ENCODE data around the gene MTSS2. TPM values are rescaled to one million over a fixed set of nuclear protein-coding genes. Genes with fewer than 3 reads are reported as not detected.

The MTSS2 gene
- total and polyA plus RNA-seq, 2 donors from 2014 or later, result 19.2 to 33.0 TPM

GRCh38 chr16:70724146-70725023 lies 38.5 kb upstream of the MTSS2 start:
- Histone ChIP-seq H3K9ac (ENCODE audit: low read length in 3 of 3) (peak overlapping the region in 1 of 3 donors; percentile 29), H3K4me1 (ENCODE audit: control insufficient read depth in 2 of 3, insufficient read depth in 2 of 3, low read depth in 1 of 3, low read length in 3 of 3) (peaks cover 0 to 30% (median 24%) of the 10 kb centered on the region in 3 donors), H3K4me3 (ENCODE audit: low read length in 3 of 3) (no peak overlapping the region), H3K9me3 (ENCODE audit: control insufficient read depth in 2 of 3, insufficient read depth in 1 of 3, low read length in 3 of 3) (peaks cover 0 to 3% (median 0%) of the 10 kb centered on the region in 3 donors), H3K27me3 (ENCODE audit: control insufficient read depth, insufficient read depth, low read length) (no peaks in the 10 kb centered on the region), H3K36me3 (ENCODE audit: control insufficient read depth in 2 of 3, insufficient read depth in 3 of 3, low read length in 3 of 3) (peaks cover 0 to 4% (median 0%) of the 10 kb centered on the region in 3 donors), H3K27ac (ENCODE audit: low read depth in 2 of 2, low read length in 2 of 2) (peak overlapping the region; percentile 81 to 88)
- DNase-seq (no peak), FAIRE-seq (no peak)
- no peak for TF ChIP-seq CTCF (IDR thresholded peaks at IDR 0.05; ENCODE audit: borderline replicate concordance, extremely low read depth, insufficient read depth)
- intact Hi-C loops (cut with DNase I), result no loop called here

DNA sequence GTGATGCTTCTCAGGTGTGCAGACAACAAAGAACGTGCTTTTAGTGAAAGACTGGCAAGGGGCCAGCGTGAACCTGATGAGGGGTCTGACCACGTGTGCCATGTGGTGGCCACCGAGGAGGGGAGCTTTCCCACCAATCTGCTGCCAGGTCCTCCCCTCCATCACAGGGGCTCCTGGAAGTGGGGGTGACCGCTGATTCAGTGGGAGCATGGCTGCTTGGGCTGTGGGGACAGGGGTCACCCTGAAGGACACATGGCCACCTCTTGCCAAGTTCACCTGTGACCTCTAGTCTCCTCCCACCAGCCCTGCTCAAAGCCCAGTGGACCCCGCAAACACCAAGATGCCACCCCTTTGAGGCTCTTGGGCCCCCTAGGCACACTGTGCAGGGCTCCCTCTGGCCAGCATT lies 37.9 kb upstream of the MTSS2 start:
- no peak for FAIRE-seq
- H3K9me3 ChIP-seq (ENCODE audit: control insufficient read depth in 2 of 3, insufficient read depth in 1 of 3, low read length in 3 of 3), result peaks cover 0 to 4% (median 0%) of the 10 kb centered on the region in 3 donors
- no peak overlapping the region for H3K4me3 ChIP-seq (ENCODE audit: low read length in 3 of 3)
- no peak overlapping the region for H3K27ac ChIP-seq (ENCODE audit: low read depth in 2 of 2, low read length in 2 of 2)
- no peak overlapping the region for H3K9ac ChIP-seq (ENCODE audit: low read length in 3 of 3)
- peaks cover 0 to 30% (median 24%) of the 10 kb centered on the region in 3 donors for H3K4me1 ChIP-seq (ENCODE audit: control insufficient read depth in 2 of 3, insufficient read depth in 2 of 3, low read depth in 1 of 3, low read length in 3 of 3)
- TF ChIP-seq CTCF (IDR thresholded peaks at IDR 0.05; ENCODE audit: borderline replicate concordance, extremely low read depth, insufficient read depth), result no peak
- no peak for DNase-seq
- peaks cover 0 to 5% (median 0%) of the 10 kb centered on the region in 3 donors for H3K36me3 ChIP-seq (ENCODE audit: control insufficient read depth in 2 of 3, insufficient read depth in 3 of 3, low read length in 3 of 3)
- intact Hi-C loops (cut with DNase I), result no loop called here
- H3K27me3 ChIP-seq (ENCODE audit: control insufficient read depth, insufficient read depth, low read length), result no peaks in the 10 kb centered on the region

DNA sequence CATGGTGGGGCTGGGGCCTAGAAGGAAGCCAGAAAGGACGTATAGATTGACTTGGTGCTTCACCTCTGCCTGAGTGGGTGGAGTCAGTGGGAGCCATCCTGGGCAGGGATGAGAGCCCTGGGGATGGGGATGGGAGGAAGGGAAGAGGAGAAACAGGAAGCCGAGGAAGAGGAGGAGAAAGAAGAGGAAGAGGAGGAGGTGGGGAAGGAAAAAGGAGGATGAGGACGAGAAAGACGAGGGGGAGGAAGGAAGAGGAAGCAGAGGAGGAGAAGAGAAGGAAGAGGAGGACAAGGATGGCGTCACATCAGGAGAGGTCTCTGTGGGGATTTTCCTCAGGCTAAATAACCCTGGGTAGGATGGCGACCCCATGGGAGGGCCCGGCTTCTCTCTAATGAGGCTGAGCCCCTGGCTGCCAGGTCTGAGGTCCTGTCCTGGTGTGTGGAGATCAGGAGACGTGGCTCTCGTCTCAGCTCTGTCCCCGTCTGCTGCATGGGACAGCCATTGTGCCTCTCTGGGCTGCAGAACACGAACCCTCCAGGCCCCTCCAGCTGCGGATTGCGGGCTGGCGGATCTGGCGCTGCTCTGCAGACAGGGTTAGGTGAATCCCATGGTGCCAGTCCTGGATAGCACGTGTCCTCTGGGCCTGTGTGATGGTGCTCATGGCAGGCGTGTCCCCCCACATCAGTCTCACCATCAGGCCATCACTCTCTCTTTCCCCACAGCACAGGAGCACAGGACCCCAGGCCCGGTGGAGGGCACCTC lies 35.5 kb upstream of the MTSS2 start:
- no peak for TF ChIP-seq CTCF (IDR thresholded peaks at IDR 0.05; ENCODE audit: borderline replicate concordance, extremely low read depth, insufficient read depth)
- Histone ChIP-seq H3K27me3 (ENCODE audit: control insufficient read depth, insufficient read depth, low read length) (no peaks in the 10 kb centered on the region), H3K36me3 (ENCODE audit: control insufficient read depth in 2 of 3, insufficient read depth in 3 of 3, low read length in 3 of 3) (peaks cover 0 to 5% (median 0%) of the 10 kb centered on the region in 3 donors), H3K27ac (ENCODE audit: low read depth in 2 of 2, low read length in 2 of 2) (no peak overlapping the region), H3K9ac (ENCODE audit: low read length in 3 of 3) (no peak overlapping the region), H3K4me1 (ENCODE audit: control insufficient read depth in 2 of 3, insufficient read depth in 2 of 3, low read depth in 1 of 3, low read length in 3 of 3) (peaks cover 0 to 25% (median 25%) of the 10 kb centered on the region in 3 donors), H3K9me3 (ENCODE audit: control insufficient read depth in 2 of 3, insufficient read depth in 1 of 3, low read length in 3 of 3) (peaks cover 0 to 4% (median 0%) of the 10 kb centered on the region in 3 donors), H3K4me3 (ENCODE audit: low read length in 3 of 3) (no peak overlapping the region)
- DNase-seq (no peak), FAIRE-seq (no peak)
- intact Hi-C loops (cut with DNase I), result no loop called here

Data from kidney (tissue), 14 donors.